RPMI8226 (cell line): Measurements from ENCODE around the gene HOXC12.
A peak's percentile ranks its signal among the peaks of the same experiment; 100 is the strongest.

Source experiments
- DNase-seq: peaks from one replicate; pipeline ENCODE4 v3.0.0-alpha.2; 2015

The HOXC12 gene, protein sequence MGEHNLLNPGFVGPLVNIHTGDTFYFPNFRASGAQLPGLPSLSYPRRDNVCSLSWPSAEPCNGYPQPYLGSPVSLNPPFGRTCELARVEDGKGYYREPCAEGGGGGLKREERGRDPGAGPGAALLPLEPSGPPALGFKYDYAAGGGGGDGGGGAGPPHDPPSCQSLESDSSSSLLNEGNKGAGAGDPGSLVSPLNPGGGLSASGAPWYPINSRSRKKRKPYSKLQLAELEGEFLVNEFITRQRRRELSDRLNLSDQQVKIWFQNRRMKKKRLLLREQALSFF

DNA sequence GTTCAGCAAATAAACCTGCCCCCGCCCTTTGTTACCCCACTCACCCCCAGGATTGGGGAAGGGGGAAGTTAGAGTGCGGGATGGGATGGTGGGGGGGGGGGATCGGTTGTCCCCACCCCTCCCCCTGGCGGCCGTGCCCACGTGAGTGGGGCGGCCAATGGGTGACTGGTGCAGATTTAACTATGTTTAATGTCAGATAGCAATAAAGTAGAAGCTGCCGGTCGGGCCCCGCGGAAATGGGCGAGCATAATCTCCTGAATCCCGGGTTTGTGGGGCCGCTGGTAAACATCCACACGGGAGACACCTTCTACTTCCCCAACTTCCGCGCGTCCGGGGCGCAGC, at the start of gene HOXC12:
HOXC12 (plus strand) TSS at position 210 of the 342 bp plus-strand sequence; CDS start at position 237, 27 bp downstream.
- no peak for DNase-seq

DNA sequence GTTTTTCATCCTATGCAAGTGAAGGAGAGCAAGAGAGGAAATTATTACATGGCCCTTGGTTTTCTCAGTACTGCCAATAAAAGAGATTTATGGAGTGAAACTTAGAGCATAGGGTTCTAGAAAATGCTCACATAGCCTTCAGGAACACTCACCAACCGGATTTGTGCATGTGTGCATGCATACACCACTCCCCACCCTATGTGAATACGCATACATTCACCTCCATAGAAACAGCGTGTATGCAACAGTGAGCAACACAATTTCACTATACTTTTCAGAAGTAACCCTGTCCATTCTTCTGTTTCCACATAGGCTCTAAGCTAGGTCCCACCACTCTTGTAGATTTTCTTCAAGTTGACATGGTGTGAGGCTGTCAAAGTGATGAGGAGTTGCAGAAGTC, 47.6 kb upstream of the HOXC12 start:
- DNase-seq: no peak

DNA sequence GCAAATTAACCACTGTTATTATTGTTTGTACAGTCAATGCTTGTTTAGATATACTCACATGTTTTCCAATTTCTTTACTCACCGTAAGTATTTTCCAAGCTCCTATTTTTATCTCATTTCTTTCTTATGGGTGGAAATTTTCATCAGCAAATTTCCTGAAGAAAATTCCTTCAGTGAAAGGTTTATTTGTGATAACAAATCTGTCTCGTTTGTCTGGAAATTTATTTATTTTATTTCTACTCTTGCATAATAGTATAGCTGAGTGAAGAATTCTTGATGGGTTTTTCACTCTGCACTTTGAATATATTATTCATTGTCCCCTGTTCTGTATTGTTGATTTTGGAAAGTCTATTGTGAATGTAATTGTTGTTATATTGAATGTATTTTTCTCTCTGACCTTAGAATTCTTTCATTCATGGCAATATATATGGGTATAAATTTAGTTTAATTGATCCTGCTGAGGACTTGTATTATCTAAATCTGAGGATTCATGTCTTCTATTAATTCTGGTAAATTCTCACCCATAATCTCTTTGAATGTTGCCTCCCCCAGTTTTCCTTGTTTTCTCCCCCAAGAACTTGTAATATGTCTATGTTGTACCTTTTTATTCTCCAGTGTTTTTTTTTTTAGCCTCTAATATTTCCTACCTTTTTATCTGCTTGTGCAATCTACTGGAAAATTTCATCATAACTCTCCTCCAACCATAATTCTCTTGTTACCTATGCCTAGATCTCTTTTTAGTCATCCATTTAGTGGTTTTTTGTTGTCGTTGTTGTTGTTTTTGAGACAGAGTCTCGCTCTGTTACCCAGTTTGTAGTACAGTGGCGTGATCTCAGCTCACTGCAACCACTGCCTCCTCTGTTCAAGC, 37.7 kb upstream of the HOXC12 start:
- DNase-seq: no peak

DNA sequence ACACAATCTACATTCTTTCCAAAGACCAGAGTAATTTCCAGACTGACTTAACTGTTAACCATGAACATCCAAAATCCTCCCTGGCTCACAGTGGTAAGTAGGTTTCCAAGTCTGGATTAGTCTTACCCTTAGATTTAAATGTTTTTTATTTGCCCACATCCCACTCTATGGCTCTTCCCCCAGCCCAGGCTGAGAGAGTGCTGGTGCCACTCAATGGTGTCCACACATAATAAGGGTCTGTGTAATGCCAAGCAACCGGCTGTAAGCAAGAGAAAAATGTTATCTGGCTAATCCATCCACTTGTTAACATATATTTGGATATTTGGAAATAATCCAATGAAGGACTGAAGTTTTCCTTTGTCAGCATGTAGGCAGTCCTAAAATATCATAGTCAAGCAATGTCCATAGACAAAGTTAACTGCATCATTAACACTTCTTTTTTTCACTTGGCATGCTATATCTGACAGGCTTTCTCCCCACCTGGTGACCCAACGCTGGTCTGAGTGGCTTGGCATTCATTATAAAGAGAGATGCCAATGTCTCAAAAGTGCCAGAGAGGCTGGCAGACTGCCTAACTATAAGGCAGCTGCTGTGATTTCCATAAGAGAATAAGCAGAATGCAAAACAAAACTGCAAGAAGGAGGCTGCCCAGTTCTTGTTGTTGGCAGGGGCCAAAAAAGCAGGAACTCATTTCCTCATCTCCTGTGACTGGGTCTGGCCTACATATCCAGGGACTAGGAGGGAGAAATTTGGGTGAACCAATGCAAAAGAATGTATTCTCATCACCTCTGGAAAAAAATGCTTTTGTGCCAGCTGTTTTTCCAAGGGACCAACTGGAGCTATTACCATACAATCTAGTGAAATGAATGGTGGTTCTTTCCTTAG, 29.9 kb upstream of the HOXC12 start:
- DNase-seq: peak; percentile 20

DNA sequence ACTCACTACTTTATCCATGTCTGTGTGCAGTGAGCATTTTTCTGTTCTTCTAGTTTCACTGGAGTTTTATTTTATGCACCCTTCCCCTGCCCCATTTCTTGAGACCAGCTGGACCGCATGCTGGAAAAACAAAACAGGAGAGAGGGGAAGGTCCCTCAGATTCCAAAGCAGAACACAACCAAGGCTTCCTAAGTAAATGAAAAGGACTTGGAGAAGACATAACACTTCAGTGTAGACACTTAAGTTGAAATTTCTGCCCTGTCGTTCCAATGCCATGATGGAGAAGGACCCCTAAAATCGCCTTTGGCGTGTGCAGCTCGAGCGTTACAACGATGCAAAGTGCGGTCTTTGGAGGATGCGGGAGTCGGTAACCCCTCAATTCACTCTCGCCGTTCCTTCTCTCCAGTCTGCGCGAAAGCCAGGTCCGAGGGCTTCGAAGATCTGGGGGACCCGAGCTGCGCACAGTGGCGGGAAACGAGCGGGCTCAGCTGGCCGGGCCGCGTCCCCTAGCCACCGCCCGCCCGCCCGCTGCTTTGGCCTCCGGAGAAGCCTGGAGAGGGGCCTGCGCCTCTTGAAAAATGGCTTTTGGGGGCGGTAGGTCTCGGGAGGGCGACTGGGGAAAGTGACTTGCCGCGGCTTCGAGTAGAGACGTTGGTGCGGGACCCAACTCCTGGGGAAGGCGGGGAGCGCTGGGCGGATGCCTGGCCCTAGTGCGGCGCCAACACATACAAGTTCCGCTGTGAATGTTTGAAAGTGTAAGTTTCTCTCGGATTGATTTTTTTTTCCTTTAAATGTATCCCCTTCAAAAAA, 27.3 kb upstream of the HOXC12 start:
- DNase-seq: no peak

DNA sequence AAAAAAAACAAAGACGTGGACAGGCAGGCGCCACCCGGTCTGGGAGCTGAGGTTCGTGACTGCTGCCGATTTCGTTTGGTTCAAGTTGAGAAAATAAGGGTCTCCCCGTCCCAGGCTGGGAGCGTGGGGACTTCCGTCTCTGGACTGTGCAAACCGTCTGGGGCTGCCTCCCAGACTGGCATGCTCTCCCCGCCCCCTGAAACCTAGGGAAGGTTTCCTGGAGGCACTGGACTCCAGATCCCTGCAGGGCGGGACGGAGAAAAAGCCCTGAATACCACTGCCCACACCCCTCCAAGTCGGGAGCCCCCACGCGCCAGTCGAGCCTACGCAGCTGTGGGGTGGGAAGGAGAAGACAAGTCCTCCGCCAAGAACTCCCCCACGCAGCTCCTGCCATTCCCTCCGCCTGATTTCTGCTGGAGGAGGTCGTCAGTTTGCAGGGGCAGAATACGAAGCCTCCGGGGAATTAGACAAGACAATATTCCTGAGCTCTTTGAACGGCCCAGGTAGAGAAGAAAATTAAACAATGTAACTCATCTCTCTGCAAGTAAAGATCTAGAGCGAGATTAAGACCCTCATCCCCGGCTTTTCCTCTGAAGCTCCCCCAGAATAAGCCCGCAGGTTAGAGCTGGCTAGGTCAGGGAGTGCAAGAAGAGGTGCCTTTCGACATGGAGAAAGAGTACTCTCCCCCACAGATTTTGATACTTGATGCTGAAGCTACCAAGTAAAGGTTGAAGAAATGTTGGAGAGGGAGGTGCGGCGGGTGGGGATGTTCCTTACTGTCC, 26.5 kb upstream of the HOXC12 start:
- no peak for DNase-seq

DNA sequence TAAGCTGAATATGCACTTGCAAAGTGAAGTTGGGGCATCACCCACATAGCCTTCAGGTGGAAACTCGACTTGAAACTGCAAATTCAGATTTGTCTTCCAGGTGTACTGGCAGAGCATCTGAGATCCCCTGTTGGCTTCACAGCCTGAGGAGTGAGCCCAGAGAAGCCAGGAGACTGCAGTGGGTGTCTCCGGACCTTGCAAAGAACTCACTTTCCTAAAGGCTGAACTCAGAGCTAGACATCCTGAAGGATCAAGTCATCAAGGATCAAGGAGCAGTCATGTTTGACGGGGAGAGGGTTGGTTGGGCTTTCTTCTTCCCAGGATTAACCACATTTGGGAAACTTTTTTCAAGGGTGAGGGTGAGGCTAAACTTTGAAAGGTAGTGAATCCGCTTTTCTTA, 25.2 kb upstream of the HOXC12 start:
- DNase-seq: no peak

DNA sequence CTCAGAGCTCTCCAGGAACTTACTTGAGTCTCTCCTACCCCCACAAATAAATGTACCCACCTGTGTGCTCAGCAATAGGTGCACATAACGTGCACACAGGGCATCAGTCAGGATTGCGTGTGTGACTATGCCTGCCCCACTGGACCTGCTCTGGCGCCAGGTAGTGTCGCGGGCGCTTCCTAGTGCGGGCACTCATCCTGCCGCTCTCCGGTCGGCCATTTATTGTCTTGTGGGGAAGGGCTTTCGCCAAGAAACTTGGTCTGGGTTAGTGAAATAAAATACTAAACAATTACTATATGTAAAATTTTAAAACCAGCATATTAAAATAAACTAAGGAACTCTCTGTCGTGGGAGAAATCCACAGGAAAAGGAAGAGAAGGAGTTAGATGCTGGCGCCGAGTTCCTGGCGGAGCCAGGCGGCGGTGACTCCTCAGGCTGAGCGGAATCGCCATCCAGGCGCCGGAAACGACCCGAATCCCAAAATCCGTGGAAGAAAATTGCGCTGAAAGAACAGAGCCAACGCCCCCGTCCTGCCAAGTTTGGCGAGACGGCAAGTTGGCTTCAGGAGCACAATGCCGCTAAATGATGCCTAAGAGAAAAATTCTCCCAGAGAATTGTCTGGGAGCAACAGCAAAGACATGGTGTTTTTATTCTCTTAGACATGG, 24.0 kb upstream of the HOXC12 start:
- DNase-seq: no peak

DNA sequence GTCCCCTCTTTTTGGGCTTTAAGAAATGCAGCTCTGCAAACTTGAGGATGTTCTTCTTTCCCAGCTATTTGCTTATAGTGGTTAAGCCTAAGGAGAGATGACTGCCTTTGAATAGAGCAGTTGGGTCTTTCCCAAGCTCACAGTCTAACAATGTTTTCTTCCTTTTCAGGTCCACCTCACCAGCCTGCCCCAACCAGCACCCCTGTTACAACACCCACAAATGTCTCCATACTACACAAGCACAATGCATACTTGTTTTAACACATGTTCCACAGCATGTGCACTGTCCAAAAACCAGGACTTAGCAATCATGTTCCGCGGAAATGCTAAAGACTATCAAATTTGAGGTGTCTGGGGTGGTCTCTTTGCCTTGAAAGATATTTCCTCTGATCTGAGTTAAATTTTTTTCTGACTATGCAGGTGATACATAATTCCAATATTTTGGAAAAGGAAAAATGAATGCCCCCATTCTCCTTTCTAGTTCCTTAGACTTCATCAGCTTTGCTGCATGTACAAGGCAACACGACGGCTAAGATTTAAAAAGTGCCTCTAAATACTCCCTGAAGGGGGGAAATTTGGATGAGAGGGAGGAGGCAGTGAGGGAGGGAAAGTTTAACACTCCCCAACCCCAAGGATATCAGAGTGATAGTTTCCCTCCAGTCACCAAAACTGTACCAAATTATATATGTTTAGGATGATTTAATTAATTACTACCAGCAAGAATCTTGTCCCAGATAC, 22.7 kb upstream of the HOXC12 start:
- no peak for DNase-seq

DNA sequence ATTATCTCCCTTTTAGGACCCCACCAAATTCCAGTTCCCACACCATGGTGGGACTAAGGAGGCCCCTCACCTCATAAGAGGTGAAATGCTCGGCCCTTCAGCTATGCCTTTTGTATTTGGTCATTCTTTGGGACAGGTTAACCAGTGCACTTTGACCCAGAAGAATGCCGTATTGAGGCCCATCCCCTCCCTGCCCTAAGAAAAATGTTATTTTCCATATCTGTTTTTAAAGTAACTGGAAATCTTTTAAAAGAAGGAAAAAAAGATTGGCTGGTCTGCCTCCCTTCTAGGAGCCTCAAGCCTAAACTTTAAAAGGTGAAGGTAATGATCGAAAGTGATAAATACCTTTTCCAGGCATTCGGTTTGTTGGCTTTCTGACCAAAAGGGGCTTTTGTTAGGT, 21.8 kb upstream of the HOXC12 start:
- DNase-seq: no peak

DNA sequence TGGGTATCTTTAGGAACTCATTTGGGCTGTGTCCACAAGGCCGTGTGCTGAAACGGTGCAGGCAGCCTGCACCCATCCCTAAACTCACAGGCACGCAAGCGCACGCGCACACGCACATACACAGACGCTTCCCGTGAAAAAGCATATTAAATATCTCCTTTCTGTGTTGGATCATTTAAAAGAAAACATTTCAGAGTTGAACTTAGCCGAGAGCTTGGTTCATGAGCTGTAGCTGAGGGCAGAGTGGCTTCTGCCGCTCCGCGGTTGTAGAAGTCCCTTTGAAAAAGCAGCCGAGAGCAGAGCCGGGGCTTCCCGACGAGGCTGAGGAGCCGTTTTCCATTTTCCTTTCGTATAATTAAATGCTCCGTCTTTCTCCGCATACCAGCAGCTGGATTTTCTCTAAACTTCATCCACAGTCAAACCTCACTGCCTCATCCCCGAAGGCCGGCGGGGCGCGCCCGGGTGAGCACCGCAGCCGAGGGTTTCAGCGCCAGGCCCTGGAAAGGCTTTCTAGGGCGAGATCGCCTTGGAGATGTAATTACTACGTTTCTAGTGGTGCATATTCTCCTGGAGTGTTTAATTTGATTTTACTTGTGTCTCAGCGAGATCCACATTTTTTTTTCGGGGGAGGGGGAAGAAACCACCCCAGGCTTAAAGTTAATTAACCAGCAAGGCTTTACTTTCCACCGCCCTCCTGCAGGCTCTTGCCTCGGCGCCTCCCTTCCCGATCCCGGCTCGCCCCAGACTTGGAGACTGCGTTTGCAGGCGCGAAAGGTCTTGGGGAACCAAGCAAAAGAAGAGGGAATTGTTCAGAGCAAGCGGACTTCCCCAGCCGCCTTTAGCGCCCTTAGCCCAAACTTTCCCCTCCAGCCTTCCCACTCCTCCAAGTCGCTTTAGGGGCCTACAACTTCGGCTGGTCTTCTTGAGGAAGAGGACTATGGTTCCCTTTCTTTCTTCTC, 19.0 kb upstream of the HOXC12 start:
- no peak for DNase-seq

DNA sequence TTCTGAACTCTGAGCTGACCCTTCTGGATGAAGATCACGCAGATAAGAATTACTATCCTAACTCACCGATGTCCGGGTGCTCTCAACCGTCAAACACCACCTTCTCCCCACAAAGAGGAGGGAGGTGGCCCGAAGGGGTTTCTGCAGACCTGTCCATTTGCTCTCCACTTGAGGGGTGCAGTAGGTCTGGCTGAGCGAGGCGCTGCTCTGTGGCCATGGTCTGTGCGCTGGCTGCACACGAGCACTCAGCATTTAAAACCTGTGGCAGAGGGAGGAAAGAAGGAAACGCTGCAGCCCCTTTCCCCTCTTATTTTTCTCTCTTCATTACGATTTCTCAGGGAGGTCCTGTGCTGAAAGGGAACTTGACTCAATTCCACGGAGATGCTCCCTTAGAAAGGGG, 17.6 kb upstream of the HOXC12 start:
- DNase-seq: no peak

DNA sequence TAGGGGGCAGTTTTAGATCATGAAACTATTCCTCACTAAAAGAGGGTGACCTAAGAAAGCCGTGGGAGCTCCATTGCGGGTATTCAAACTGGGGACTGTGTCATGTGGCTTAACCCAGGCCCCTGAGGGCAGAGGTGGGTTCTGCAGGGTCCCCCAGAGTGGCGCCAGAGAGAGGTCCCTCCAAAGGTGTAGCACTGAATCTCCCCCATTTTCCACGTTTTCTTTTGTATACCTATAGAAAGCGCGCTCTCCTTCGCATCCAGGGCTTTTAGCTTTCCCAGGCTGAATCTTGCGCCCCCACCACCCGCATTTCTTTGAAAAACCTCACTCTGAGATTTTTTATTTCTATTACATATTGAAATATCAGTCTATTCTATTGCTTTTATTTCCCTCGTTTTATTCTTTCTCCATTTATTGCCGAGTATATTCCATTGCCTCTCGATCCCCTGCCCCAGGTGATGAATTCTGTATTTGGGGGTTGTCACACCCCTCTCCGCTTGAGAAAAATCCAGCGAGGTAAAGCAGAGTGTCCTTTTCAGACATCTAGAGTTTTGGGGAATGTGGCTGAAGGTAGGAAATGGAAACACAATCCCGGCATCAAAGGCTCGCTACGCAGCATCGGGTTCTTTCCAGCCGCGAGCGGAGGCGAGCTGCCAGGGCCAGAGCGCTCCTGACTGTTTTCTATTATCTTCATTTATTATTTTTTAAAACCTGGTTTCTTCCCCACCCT, 16.9 kb upstream of the HOXC12 start:
- DNase-seq: no peak

DNA sequence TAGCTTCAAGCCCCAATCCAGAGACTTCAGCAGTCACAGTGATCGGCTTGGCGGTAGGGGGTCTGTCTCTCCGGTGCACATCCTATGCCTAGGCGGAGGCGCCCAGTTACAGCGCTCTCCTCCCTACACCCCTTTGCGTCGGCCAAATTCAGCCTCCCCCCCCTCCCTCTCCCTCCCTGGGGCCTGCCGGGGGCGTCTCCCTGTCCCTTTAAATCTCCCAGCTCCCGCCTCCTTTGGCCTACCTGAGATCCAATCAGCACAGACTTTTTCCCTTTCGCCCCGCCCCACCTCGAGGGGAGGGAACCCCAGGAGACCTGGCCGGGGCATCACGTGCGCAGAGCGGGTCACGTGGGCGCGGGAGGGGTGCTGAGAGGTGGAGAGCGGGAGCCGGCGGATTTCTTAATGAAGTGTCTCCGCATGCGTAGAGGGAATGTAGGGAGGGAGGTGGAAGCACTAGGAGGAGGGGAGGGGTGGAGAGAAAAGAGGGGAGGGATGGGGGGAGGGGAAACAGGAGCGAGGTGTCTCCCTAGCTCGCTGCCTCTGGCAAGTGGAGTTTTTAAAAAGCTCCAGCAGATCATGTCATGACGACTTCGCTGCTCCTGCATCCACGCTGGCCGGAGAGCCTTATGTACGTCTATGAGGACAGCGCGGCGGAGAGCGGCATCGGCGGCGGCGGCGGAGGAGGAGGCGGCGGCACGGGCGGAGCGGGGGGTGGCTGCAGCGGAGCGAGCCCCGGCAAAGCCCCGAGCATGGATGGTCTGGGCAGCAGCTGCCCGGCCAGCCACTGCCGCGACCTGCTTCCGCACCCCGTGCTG, 16.2 kb upstream of the HOXC12 start, which contains the start of gene HOXC13:
HOXC13 (plus strand) TSS at position 506 of the 815 bp plus-strand sequence; CDS start at position 582, 76 bp downstream.
- DNase-seq: peak; percentile 40

DNA sequence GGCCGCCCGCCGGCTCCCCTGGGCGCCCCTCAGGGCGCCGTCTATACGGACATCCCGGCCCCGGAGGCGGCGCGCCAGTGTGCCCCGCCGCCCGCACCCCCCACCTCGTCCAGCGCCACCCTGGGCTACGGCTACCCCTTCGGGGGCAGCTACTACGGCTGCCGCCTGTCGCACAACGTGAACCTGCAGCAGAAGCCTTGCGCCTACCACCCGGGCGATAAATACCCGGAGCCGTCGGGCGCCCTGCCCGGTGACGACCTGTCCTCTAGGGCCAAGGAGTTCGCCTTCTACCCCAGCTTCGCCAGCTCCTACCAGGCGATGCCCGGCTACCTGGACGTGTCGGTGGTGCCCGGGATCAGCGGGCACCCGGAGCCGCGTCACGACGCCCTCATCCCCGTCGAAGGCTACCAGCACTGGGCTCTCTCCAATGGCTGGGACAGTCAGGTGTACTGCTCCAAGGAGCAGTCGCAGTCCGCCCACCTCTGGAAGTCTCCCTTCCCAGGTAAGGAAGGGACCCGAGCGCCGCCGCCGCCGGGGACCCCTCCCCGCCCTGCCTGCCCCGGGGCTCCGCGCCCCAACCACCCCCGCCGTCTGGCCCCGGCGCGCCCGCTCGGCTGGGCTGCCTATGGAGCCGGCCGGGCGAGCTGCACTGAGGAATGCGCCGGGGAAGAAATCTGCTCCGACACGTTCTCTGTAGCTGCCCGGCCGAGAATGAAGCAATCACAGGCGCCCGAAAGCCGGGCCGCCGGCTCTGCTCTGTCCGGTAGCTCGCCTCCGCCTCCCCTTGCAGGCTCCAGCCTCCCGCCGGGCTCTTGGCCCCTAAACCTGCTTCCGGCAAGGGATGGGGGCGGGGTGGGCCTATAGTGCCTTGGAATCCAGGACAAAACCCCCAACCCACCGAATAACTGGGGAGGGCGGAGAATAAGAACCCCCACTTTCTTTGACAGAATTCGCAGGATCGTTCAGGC, 15.3 kb upstream of the HOXC12 start:
- no peak for DNase-seq

DNA sequence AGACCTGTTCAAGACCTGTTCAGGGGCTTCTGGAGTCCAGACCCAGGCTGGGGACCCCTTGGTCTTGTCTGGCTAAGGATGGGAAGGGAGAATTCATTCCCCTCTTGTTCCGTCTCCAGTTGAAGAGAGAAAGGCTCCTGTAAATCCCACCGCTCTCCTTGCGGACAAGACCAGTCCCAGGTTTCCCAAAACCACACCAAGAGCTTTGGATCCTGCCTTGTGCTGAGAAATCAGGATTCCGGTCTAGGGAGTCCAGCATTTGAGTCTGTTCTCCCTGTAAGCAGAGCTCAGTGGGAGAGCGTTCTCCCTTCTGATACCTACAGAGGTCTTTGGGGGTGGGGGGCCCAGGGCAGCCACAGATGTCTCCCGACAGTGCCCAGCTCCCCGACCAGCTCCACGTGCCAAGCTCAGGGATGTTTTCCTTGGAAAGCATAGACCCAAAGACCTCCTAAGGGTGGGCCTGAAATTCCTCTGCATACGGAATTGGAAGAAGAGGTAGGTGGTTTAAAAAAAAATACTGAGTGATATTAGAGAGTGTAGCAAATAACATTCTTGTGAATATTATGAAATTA, 14.2 kb upstream of the HOXC12 start:
- DNase-seq: no peak
